Chondrocyte (in vitro differentiated cells): ENCODE data around the gene VWDE. TPM values are rescaled to one million over a fixed set of nuclear protein-coding genes. Genes with fewer than 3 reads are reported as not detected.
"Not testable (repeated sequence)": the region's sequence is repeated elsewhere in the genome, so short reads cannot be mapped to it uniquely, and the experiment has no call there.

ENCODE experiments used
- DNase-seq: peaks from one replicate; pipeline ENCODE4 v3.0.0; 2021; ENCODE audit warnings: mixed read lengths, low spot score
- H3K27ac Mint-ChIP-seq: one replicate; pipeline ENCODE4 v1.8.0; 2021; ENCODE audit warnings: mild to moderate bottlenecking, moderate library complexity, mixed read lengths; ENCODE audit not compliant: unreplicated experiment
- H3K27me3 Mint-ChIP-seq: 2 replicates; pipeline ENCODE4 v1.8.0; 2021; ENCODE audit warnings: low read depth, mixed read lengths
- H3K36me3 Mint-ChIP-seq: 2 replicates; pipeline ENCODE4 v1.8.0; 2021; ENCODE audit warnings: low read depth, mixed read lengths
- H3K4me1 Mint-ChIP-seq: 2 replicates; pipeline ENCODE4 v1.8.0; 2021; ENCODE audit warnings: low read depth, mild to moderate bottlenecking, mixed read lengths
- H3K4me3 Mint-ChIP-seq: one replicate; pipeline ENCODE4 v1.8.0; 2021; ENCODE audit warnings: mild to moderate bottlenecking, moderate library complexity, mixed read lengths; ENCODE audit not compliant: unreplicated experiment
- H3K9me3 Mint-ChIP-seq: 2 replicates; pipeline ENCODE4 v1.8.0; 2021; ENCODE audit warnings: low read depth, mixed read lengths
- CTCF ChIP-seq: fragments of 200-600 bp; sonication (generic); IDR thresholded peaks from 2 replicates; pipeline ENCODE4 v1.5.0; 2021; ENCODE audit warnings: antibody characterized with exemption, mild to moderate bottlenecking, moderate library complexity
- total RNA-seq: library from RNA; stranded (reverse); gene quantifications from 3 replicates; pipeline ENCODE4 v1.2.1, GENCODE V29; 2021

VWDE gene
- total RNA-seq, 1 donor from 2014 or later = not detected

- TF ChIP-seq CTCF = no peak
- Mint-ChIP-seq H3K4me1 (no peaks in the 10 kb centered on the region), H3K9me3 (peaks cover 10% of the 10 kb centered on the region), H3K4me3 (no peak overlapping the region), H3K27ac (no peak overlapping the region), H3K27me3 (peaks cover 13% of the 10 kb centered on the region), H3K36me3 (no peaks in the 10 kb centered on the region)
- DNase-seq = no peak
Measured at GRCh38 chr7:12412407-12412806, 8.7 kb upstream of the VWDE start.

- no peak for TF ChIP-seq CTCF
- Mint-ChIP-seq H3K27ac (no peak overlapping the region), H3K9me3 (peaks cover 11% of the 10 kb centered on the region), H3K36me3 (no peaks in the 10 kb centered on the region), H3K4me3 (no peak overlapping the region), H3K4me1 (no peaks in the 10 kb centered on the region), H3K27me3 (peaks cover 15% of the 10 kb centered on the region)
- DNase-seq = no peak
Measured at GRCh38 chr7:12410523-12410922, 6.9 kb upstream of the VWDE start.

- peaks cover 1% of the 10 kb centered on the region for H3K4me1 Mint-ChIP-seq
- no peak for TF ChIP-seq CTCF
- H3K27ac Mint-ChIP-seq = no peak overlapping the region
- H3K4me3 Mint-ChIP-seq = no peak overlapping the region
- DNase-seq = no peak
- H3K36me3 Mint-ChIP-seq = no peaks in the 10 kb centered on the region
- peaks cover 11% of the 10 kb centered on the region for H3K9me3 Mint-ChIP-seq
- peaks cover 23% of the 10 kb centered on the region for H3K27me3 Mint-ChIP-seq
Measured at GRCh38 chr7:12409097-12409711, 5.5 kb upstream of the VWDE start.

- not testable (repeated sequence) for H3K27ac Mint-ChIP-seq, H3K9me3 Mint-ChIP-seq, DNase-seq, H3K4me3 Mint-ChIP-seq, H3K36me3 Mint-ChIP-seq
- H3K4me1 Mint-ChIP-seq = peaks cover 16% of the 10 kb centered on the region
- peaks cover 38% of the 10 kb centered on the region for H3K27me3 Mint-ChIP-seq
Measured at GRCh38 chr7:12407652-12408051, 4.0 kb upstream of the VWDE start.

- DNase-seq = no peak
- Mint-ChIP-seq H3K27ac (no peak overlapping the region), H3K27me3 (peaks cover 57% of the 10 kb centered on the region), H3K36me3 (no peaks in the 10 kb centered on the region), H3K4me1 (peaks cover 16% of the 10 kb centered on the region), H3K9me3 (peaks cover 14% of the 10 kb centered on the region), H3K4me3 (no peak overlapping the region)
- no peak for TF ChIP-seq CTCF
Measured at GRCh38 chr7:12402365-12402725, 1.3 kb downstream of the VWDE start.
